ENCODE data around the gene NRP2.
A peak's percentile ranks its signal among the peaks of the same experiment; 100 is the strongest.

The NRP2 gene

DNA sequence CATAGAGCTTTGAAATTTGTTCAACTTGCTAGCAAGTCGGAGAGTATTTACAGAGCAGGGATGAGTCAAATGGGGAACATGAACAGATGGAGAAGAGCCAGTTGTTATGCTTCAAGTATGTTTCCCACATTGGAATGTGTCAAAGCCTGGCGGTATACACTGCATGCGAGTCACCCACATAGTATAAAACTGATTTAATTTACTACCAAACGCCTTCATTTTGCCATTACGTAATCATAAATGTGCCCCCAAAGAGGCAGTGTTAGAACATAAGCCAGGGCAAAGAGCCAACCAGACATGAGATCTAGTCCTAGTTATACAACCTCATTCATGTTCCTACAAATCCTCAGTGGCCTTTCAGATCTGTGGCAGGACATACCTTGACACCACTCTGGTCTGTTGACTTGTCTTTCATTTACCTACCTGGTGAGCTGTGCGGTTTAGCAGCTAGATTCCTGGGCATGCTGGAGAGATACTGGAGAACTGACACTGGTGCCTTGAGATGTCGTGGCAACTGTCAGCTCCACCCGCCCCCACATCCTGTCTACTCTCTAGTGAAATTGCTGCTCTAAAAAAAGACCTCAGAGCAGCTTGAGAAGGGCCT lies 21.7 kb upstream of the NRP2 start:
- no peak for DNase-seq (ENCODE audit: low spot score)

DNA sequence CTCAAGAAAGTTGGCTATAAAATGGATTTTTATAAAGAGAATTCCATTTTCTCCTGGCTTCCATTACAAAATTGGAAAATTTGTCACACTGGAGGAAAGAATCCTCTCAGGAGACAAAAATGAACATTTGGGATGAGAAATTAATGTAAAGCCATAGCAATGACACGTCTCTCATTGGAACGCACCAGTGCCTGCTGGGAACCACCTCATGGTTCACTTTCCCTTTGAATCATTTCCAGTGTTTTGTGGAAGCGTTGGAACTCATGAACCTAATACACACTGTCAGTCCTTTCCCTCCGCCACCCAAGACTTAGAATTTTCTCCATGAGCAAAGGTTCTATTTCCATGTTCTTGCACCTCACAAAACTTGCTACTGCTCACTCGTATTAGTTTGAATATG lies 21.0 kb upstream of the NRP2 start:
- DNase-seq (ENCODE audit: low spot score), result no peak

DNA sequence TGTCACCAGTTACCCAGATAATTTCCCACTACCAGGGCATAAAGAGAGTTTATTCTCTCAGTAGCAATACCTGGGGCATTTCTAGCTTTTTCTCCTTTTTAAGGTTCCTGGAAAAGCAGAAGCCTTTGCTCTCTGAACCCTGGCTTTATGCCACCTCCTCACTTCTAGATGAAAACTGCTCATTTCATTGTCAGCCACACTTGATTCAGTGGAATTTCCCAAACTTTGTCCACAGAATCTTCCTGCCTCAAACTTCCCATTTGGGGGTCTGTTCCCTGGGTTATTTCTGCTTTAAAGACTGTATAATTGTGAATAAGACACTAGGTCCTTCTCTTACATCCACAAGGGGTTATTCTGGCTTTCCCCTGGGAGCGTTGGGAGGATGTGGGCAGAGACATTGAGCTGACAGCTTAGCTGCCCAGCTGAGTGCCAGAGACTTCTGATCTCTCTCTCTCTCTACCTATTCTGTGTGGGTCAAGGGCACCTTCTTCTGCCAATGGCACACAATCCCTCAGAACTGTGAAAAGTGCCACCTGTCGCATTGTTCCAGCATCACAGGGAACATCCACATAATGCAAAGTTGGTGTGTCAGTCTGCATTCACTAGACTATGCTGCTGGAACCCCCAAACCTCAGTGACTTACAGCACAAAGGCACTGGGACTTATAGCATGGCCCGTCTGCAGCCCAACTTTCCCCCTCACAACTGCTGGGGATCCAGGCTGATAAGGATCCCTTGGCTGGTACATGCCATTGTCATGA lies 19.9 kb upstream of the NRP2 start:
- DNase-seq (ENCODE audit: low spot score), result no peak

DNA sequence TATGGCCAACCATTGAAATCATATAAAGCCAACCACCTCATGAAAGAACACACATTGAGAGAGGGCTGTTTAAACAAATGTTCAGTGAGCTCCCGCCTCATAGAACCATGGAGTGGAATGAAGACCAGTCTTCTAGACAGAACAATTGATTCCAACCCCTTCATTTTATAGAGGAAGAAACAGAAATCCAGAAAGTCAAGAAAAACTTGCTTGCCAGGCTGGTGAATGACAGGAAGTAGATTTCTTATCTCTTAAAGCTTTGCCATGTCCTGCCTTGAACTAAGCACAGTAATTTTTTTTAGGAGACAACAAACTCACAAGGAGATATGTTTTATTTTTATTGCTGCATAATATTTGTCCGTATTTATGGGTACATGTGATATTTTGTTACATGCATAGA lies 16.5 kb upstream of the NRP2 start:
- DNase-seq (ENCODE audit: low spot score), result no peak

GRCh38 chr2:205670292-205670691 lies 12.0 kb upstream of the NRP2 start:
- no peak for DNase-seq (ENCODE audit: low spot score)

GRCh38 chr2:205673312-205673711 lies 9.0 kb upstream of the NRP2 start:
- no peak for DNase-seq (ENCODE audit: low spot score)

- DNase-seq (ENCODE audit: low spot score), result no peak
Observed at GRCh38 chr2:205675861-205676516, 6.3 kb upstream of the NRP2 start.

- DNase-seq (ENCODE audit: low spot score), result no peak
Observed at GRCh38 chr2:205678541-205679142, 3.7 kb upstream of the NRP2 start.

GRCh38 chr2:205679410-205680009 lies 2.8 kb upstream of the NRP2 start:
- no peak for DNase-seq (ENCODE audit: low spot score)

DNA sequence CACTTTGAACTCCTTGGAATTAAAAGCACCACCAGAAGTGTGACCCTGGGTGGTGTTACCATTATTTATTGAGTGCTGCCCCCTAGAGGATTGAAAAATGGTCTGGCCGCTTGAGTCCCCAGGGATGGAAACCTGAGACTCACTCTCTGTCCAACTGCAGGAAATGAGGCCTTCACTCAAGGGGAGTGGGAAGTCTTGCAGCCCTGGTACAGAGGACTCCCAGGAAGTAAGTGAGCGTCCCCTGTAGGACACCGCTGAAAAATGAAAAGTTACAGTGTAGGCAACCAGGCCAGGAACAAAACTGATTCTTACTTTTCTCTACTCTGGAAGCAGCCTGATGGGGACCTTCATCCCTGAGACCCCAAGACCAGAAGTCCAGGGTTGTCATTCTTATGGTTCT lies 2.2 kb upstream of the NRP2 start:
- peak; percentile 7 for DNase-seq (ENCODE audit: low spot score)

DNA sequence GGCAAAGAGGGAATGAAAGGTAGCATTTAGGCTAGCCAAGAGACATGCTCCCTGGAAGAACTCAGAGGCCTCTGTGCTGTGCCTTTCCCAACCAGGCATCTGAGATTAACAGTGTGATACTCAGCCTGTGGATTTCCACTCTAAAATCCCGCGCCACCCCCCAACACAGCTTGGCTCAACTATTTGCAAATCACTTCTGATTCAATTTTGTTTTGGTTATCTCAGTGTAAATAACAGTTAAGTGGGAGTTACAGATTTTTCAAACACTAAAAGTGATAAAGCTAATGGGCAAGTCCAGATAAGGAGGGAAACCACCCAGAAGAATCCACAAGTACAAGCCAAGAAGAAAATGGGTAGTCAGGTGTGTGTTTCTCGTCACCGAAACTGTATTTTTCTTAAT lies 1.4 kb upstream of the NRP2 start:
- no peak for DNase-seq (ENCODE audit: low spot score)

- DNase-seq (ENCODE audit: low spot score), result no peak
Observed at GRCh38 chr2:205681401-205682238, 681 bp upstream of the NRP2 start.

GRCh38 chr2:205682971-205683501 lies 735 bp downstream of the NRP2 start:
- no peak for DNase-seq (ENCODE audit: low spot score)

GRCh38 chr2:205683502-205684367 lies 1.4 kb downstream of the NRP2 start:
- DNase-seq (ENCODE audit: low spot score), result no peak

- DNase-seq (ENCODE audit: low spot score), result no peak
Observed at GRCh38 chr2:205684871-205685313, 2.6 kb downstream of the NRP2 start.

- DNase-seq (ENCODE audit: low spot score), result no peak
Observed at GRCh38 chr2:205685314-205686055, 3.2 kb downstream of the NRP2 start.

DNA sequence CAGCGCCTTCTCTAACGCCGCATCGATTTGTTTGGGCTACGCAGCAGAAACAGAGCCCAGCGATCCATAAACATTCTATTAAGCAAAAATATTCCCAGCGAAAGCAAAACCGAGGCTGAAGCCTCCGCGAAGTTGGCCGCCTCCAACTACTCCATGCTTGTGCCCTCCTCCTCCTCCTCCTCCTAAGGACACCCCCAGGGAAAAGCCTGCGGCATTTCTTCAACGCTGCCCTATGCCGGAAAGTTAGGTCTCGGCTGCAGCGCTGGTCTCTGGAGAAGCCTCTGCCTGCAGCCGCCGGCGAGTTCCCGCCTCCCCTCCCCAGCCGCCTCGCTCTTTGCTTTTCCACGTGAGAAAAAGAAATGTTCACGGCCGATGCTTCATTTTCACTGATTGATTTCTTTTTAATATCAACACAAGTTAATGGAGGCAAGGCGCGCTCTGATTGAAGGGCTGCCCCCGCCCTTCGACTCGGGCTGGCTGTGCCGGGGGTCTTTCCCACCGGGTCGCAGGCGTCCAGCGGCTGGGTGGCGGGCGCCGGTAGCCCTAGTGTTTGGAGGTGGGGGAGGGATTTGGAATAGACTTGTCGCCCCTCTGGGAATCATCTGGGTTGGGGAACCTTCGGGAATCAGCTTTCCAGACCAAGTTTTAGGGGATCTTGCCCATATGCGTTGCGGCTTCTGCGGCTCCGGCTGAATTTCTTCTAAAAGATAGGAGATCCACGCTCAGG lies 3.9 kb downstream of the NRP2 start:
- DNase-seq (ENCODE audit: low spot score), result no peak

DNA sequence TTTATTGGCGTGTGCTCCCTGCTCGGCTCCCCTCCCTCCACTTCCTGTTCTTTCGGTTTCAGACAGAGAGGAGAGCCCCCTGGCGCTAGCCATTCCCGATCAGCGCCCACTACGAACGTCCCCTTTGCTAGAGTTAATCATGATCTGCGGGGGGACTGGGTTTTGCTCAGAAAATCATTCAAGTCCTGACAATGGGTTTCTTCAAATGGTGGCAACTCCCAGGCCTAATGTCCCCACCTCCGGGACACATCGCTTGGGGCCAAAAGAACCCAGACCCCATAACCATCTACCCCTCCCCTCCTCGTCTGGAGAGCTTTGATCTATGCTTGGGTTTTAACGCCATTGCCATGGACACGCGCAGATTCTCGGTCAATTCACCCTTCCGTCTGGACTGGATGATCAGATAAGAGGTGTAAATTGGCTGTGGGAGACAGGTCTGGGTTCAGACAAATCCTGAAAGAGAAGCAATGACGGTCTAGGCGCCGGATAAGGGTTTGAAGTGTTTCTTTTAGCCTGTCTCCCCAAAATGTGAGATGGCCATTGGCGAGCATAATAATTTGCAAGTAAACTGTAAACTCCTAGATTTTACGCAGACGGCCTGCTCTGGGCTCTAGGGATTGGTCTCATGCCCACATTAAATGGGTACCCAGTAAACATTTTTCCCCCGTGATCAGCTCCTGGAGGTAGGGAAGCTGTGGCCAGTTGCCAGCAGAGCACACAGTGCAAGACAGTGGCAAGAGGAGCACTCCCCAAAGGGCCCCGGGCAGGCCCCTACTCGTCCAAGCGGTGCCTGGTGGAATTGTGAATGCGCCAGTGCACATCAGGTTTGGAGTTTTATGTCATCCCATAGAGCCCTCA lies 4.7 kb downstream of the NRP2 start:
- no peak for DNase-seq (ENCODE audit: low spot score)
